GM23248 (cell line): ENCODE results near the gene TMEM181.

Experiments used
- EZH2 ChIP-seq: fragments of 200-600 bp; sonication (generic); IDR thresholded peaks from 2 replicates; pipeline ENCODE4 v1.6.1; 2018; ENCODE audit warnings: antibody characterized with exemption, mild to moderate bottlenecking; ENCODE audit not compliant: insufficient read depth, poor library complexity, severe bottlenecking
- EZH2phosphoT487 ChIP-seq: fragments of 200-600 bp; sonication (generic); IDR thresholded peaks from 2 replicates; pipeline ENCODE4 v1.6.1; 2018; ENCODE audit warnings: antibody characterized with exemption, moderate library complexity, mild to moderate bottlenecking, low read depth; ENCODE audit not compliant: insufficient read depth

GRCh38 chr6:158644231-158645063 is 84.6 kb downstream of the TMEM181 start, which contains the start of gene DYNLT1:
- no peak for TF ChIP-seq EZH2phosphoT487
- TF ChIP-seq EZH2 = no peak
